C4-2B (cell line): ENCODE results near the gene MIOX.
"Not testable (repeated sequence)": the region's sequence is repeated elsewhere in the genome, so short reads cannot be mapped to it uniquely, and the experiment has no call there.

Experiments used
- H3K27ac ChIP-seq: fragments of 450-650 bp; 2 replicates; pipeline ENCODE4 v1.5.1; 2017
- CTCF ChIP-seq: fragments of 450-650 bp; conservative IDR thresholded peaks from 2 replicates; pipeline ENCODE4 v1.5.1; 2017; ENCODE audit warnings: mild to moderate bottlenecking
- ZFX ChIP-seq: fragments of 450-650 bp; IDR thresholded peaks from 2 replicates; pipeline ENCODE4 v1.6.1; 2017

The MIOX gene

DNA sequence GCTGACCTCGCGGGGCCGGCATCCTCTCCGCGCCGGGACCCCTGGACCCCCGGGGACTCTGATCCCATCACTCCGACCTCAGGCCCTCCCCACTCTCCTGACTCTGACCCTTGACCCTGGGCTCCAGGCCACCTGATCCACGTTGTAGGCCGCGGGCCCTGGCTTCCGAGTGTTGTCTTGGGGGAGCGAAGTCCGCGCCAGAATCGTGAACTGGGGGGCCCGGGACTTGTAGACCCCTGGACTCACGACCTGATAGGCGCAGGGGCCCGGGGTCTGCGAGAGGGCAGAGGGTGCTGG lies 43.9 kb downstream of the MIOX start:
- TF ChIP-seq ZFX: peak; percentile 35; the same call in 1 of the 2 replicates
- TF ChIP-seq CTCF: no peak
- peak overlapping the region; percentile 98 for H3K27ac ChIP-seq

- H3K27ac ChIP-seq: peak overlapping the region; percentile 98
- TF ChIP-seq ZFX: no peak; the same call in 1 of the 2 replicates
- TF ChIP-seq CTCF: no peak
Measured at GRCh38 chr22:50530877-50531545, 44.4 kb downstream of the MIOX start.

DNA sequence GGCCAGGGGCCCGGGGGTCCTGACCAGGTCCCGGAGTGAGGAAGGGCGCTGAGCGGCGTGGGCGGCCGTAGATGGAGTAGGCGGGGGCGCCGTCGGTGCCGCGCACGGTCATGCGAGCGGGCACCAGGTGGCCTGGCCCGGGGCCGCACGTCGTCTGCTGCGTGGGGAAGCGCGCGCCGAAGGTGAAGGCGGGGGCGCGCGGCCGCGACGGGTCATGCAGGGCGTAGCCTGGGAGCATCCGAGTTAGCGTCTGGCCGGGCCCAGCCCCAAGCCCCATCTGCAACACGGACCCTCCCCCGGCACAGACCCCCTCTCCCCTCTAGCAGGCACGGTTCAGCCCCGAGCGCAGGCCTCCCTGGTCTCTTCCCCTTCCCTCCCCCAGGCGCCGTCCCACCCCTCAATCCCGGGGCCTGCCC lies 44.9 kb downstream of the MIOX start:
- peak overlapping the region; percentile 98 for H3K27ac ChIP-seq

DNA sequence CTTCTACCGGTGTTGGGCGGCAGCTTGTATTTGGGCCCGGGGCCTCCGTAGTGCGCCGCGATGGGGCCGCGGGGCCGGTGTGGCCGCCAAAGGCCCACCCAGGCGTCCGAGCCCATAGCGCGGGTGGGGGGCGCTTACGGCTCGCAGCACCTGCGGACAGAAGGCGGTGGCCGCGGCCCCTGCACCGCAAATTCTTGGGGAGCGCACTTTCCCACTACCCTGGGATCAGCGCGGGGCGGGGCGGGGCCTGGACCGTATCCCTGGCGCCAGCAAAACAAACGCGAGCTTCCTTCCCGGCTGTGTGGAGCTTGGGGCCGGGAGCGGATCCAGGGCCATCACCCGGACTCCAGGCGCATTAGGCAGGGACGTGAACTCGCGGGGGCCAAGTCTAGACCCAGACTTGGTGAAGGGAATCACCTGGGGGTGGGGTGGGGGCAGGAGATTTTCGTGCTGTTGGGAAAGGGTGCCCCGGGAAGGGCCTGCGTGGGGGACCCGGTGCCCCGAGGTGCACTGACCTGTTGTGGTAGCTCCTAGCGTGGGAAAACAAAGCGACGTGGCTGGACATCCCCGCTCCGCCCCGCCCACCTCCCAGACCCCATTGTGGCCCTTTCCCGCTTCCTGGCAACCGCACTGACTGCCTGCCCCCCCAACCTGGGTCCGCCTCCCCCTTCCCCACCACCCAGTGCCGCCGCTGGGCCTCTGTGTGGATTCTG lies 45.5 kb downstream of the MIOX start:
- H3K27ac ChIP-seq: peak overlapping the region; percentile 98
- TF ChIP-seq ZFX (peak; percentile 55; the same call in 1 of the 2 replicates), CTCF (no peak)

More for the DNA sequence above, 44.9 kb downstream of the MIOX start:
- TF ChIP-seq ZFX (no peak), CTCF (no peak)

DNA sequence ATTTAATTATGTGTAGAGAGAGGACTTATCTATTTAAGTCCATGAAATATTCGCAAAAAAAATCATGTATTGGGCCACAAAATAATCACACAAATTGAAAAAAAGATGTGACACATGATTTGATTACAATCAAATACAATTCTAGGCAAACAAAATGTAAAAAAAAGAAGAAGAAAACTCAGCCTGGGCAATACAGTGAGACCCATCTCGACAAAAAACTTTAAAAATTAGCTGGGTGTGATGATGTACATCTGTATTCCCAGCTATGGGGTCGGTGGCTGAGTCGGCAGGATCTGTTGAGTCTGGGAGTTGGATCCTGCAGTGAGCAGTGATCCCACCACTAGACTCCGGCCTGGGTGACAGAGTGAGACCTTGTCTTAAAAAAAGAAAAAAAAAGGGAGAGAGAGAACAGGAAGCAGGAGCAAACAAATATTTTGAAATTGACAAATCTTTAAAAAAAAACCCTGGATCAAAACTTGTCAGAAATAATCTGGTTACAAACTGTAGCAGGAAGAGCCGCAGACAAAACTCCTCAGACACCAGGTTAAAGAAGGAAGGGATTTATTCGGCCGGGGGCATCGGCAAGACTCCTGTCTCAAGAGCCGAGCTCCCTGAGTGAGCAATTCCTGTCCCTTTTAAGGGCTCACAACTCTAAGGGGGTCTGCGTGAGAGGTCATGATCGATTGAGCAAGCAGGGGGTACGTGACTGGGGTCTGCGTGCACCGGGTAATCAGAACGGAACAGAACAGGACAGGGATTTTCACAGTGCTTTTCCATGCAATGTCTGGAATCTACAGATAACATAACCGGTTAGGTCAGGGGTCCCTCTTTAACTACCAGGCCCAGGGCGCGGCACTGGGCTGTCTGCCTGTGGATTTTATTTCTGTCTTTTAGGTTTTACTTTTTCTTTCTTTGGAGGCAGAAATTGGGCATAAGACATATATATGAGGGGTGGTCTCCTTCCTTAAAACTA lies 46.5 kb downstream of the MIOX start:
- H3K27ac ChIP-seq: no peak overlapping the region; the same call in 1 of the 2 replicates
- no peak for TF ChIP-seq CTCF
- no peak for TF ChIP-seq ZFX

GRCh38 chr22:50533856-50534711 lies 47.4 kb downstream of the MIOX start:
- H3K27ac ChIP-seq: not testable (repeated sequence)

DNA sequence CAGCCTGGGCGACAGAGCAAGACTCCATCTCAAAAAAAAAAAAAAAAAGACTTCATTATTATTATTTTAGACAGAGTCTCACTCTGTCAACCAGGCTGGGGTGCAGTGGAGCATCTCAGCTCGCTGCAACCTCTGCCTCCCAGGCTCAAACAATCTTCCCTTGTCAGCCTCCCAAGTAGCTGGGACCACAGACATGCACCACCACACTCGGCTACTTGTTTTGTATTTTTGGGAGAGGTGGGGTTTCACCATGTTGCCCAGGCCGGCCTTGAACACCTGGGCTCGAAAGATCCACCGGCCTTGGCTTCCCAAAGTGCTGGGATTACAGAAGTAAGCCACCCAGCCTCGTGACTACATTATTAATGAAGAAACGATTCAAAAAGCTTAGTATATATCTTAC lies 48.5 kb downstream of the MIOX start:
- TF ChIP-seq ZFX: no peak
- no peak for TF ChIP-seq CTCF
- H3K27ac ChIP-seq: no peak overlapping the region
